Mesothelial cell of epicardium (in vitro differentiated cells): ENCODE data around the gene CCDC88C. TPM values are rescaled to one million over a fixed set of nuclear protein-coding genes. Genes with fewer than 3 reads are reported as not detected.
A peak's percentile ranks its signal among the peaks of the same experiment; 100 is the strongest.
"Not testable (repeated sequence)": the region's sequence is repeated elsewhere in the genome, so short reads cannot be mapped to it uniquely, and the experiment has no call there.

ENCODE experiments used
- DNase-seq, 2 experiments: peaks; one replicate each; pipeline ENCODE4 v3.0.0; 2021; ENCODE audit warnings: low spot score in 2 of 2; ENCODE audit not compliant: unreplicated experiment in 2 of 2
- H3K27ac Mint-ChIP-seq: 2 replicates; pipeline ENCODE4 v1.8.0; 2021; ENCODE audit warnings: mixed read lengths
- H3K27me3 Mint-ChIP-seq: 2 replicates; pipeline ENCODE4 v1.8.0; 2021; ENCODE audit warnings: low read depth, mixed read lengths
- H3K36me3 Mint-ChIP-seq: 2 replicates; pipeline ENCODE4 v1.8.0; 2021; ENCODE audit warnings: mixed read lengths
- H3K4me1 Mint-ChIP-seq: 2 replicates; pipeline ENCODE4 v1.8.0; 2021; ENCODE audit warnings: mixed read lengths
- H3K4me3 Mint-ChIP-seq: 2 replicates; pipeline ENCODE4 v1.8.0; 2021; ENCODE audit warnings: mild to moderate bottlenecking, moderate library complexity, mixed read lengths
- H3K9me3 Mint-ChIP-seq: 2 replicates; pipeline ENCODE4 v1.8.0; 2021; ENCODE audit warnings: mixed read lengths
- CTCF ChIP-seq: fragments of 200-600 bp; sonication (generic); IDR thresholded peaks from one replicate; pipeline ENCODE4 v1.5.0; 2021; ENCODE audit warnings: antibody characterized with exemption; ENCODE audit not compliant: unreplicated experiment
- total RNA-seq: library from RNA; stranded (reverse); gene quantifications from 3 replicates; pipeline ENCODE4 v1.2.1, GENCODE V29; 2021

Gene CCDC88C
- total RNA-seq, 1 donor from 2014 or later, result 23.7 TPM

- Mint-ChIP-seq H3K9me3 (no peaks in the 10 kb centered on the region), H3K27me3 (peaks cover 23% of the 10 kb centered on the region), H3K4me1 (peaks cover 17% of the 10 kb centered on the region), H3K36me3 (peaks cover 2% of the 10 kb centered on the region), H3K27ac (no peak overlapping the region), H3K4me3 (no peak overlapping the region)
- no peak for DNase-seq
- no peak for TF ChIP-seq CTCF
These were observed 149.6 kb downstream of the CCDC88C start for GRCh38 chr14:91267965-91268437.

DNA sequence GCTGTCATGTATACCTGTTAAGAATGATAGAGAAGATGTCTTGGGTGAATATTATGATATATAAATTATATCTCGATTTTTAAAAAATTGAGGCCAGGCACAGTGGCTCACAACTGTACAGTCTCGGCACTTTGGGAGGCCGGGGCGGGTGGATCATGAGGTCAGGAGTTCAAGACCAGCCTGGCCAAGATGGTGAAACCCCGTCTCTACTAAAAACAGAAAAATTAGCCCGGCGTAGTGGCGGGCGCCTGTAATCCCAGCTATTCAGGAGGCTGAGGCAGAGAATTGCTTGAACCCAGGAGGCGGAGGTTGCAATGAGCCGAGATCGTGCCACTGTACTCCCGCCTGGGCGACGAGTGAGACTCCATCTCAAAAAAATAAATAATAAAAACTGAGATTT is 151.3 kb downstream of the CCDC88C start:
- not testable (repeated sequence) for H3K4me3 Mint-ChIP-seq, DNase-seq, H3K9me3 Mint-ChIP-seq, H3K27ac Mint-ChIP-seq, H3K36me3 Mint-ChIP-seq
- peaks cover 18% of the 10 kb centered on the region for H3K4me1 Mint-ChIP-seq
- H3K27me3 Mint-ChIP-seq, result peaks cover 24% of the 10 kb centered on the region

GRCh38 chr14:91265404-91265803 is 152.2 kb downstream of the CCDC88C start:
- H3K27ac Mint-ChIP-seq, result no peak overlapping the region
- no peaks in the 10 kb centered on the region for H3K36me3 Mint-ChIP-seq
- peaks cover 18% of the 10 kb centered on the region for H3K4me1 Mint-ChIP-seq
- TF ChIP-seq CTCF, result no peak
- H3K27me3 Mint-ChIP-seq, result peaks cover 24% of the 10 kb centered on the region
- peak overlapping the region; percentile 57 for H3K4me3 Mint-ChIP-seq
- no peaks in the 10 kb centered on the region for H3K9me3 Mint-ChIP-seq
- no peak for DNase-seq

DNA sequence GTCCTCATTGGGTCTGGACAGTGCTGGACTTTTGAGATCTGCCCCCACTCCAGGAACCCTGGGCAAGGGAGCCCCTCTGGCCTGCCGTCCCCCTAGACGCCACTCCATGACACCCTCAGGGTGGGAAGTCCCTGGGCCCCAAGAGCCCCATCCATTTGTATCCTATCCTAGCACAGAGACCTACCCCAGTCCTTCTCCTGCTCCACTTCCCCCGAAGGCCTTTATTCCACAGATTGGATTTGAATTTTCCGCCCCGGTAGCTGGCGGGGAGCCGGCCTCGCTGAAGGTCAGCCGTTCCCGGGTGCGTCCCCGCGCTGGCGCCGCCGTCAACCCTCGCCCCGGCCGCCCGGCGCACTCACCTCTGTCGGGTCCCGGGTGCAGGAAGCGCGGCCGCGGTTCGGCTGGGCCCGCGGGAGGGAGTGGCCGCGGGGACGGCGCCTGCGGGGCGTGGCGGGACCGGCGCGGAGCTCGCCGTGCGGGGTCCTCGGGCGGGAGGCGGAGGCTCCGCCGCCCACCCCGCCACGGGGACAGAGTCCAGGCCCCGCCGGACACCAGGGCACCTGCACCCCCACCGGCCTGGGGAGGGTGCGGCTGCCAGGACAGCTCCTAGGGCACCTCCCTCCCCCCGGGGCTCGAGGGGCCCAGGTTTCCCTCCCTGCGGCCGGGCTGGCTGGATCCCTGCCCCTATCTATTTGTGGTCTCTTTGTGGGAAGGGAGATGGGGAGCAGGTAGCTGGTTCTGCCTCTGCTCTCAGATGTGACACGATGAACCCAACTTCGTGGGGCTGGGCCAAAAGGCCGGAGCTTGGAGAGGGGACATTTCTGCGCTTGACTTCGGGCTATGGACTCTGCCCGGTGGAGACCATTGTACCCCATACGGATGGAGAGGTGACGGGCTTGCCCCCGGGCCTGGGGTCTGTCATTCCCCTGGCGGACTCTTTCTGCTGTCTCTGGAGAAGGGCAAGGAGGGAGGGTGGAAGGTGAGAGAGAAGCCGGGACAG is 153.2 kb downstream of the CCDC88C start:
- DNase-seq, result peak in 1 of 2 experiments; percentile 51
- peaks cover 24% of the 10 kb centered on the region for H3K27me3 Mint-ChIP-seq
- peaks cover 18% of the 10 kb centered on the region for H3K4me1 Mint-ChIP-seq
- H3K4me3 Mint-ChIP-seq, result peak overlapping the region; percentile 68
- no peaks in the 10 kb centered on the region for H3K9me3 Mint-ChIP-seq
- no peaks in the 10 kb centered on the region for H3K36me3 Mint-ChIP-seq
- no peak for TF ChIP-seq CTCF
- no peak overlapping the region for H3K27ac Mint-ChIP-seq

GRCh38 chr14:91263329-91263728 is 154.3 kb downstream of the CCDC88C start:
- peak overlapping the region; percentile 68 for H3K4me3 Mint-ChIP-seq
- H3K36me3 Mint-ChIP-seq, result no peaks in the 10 kb centered on the region
- H3K27ac Mint-ChIP-seq, result no peak overlapping the region
- no peaks in the 10 kb centered on the region for H3K9me3 Mint-ChIP-seq
- no peak for DNase-seq
- TF ChIP-seq CTCF, result no peak
- peaks cover 24% of the 10 kb centered on the region for H3K27me3 Mint-ChIP-seq
- peaks cover 23% of the 10 kb centered on the region for H3K4me1 Mint-ChIP-seq

- H3K36me3 Mint-ChIP-seq, result no peaks in the 10 kb centered on the region
- peaks cover 35% of the 10 kb centered on the region for H3K4me1 Mint-ChIP-seq
- no peaks in the 10 kb centered on the region for H3K9me3 Mint-ChIP-seq
- no peak for DNase-seq
- H3K27ac Mint-ChIP-seq, result no peak overlapping the region
- no peak for TF ChIP-seq CTCF
- no peak overlapping the region for H3K4me3 Mint-ChIP-seq
- H3K27me3 Mint-ChIP-seq, result peaks cover 24% of the 10 kb centered on the region
These were observed 155.6 kb downstream of the CCDC88C start for GRCh38 chr14:91261986-91262549.
